SK-N-SH treated with all-trans-retinoic acid at 6 μM for 48 hours (cell line): ENCODE data around the gene M1AP.

Experiments used
- ARNTL ChIP-seq: fragments of 450-650 bp; formaldehyde crosslinking; IDR thresholded peaks from 2 replicates; pipeline ENCODE4 v1.5.0; 2020; ENCODE audit warnings: low read depth, mild to moderate bottlenecking, moderate library complexity, borderline replicate concordance
- CSDC2 ChIP-seq: fragments of 250-450 bp; sonication (Bioruptor Pico); IDR thresholded peaks from 2 replicates; pipeline ENCODE4 v1.5.0; 2020; ENCODE audit warnings: mild to moderate bottlenecking, moderate library complexity
- ESRRG ChIP-seq: fragments of 250-450 bp; sonication (Bioruptor Pico); IDR thresholded peaks from 2 replicates; pipeline ENCODE4 v1.6.1; 2021; ENCODE audit warnings: mild to moderate bottlenecking
- ISL1 ChIP-seq: fragments of 250-450 bp; sonication (Bioruptor Pico); IDR thresholded peaks from 2 replicates; pipeline ENCODE4 v2.1.2; 2022; ENCODE audit warnings: mild to moderate bottlenecking, moderate library complexity
- OSR1 ChIP-seq: fragments of 250-450 bp; sonication (Bioruptor Pico); IDR thresholded peaks from 2 replicates; pipeline ENCODE4 v1.8.0; 2022; ENCODE audit warnings: moderate library complexity, mild to moderate bottlenecking, inconsistent platforms
- PPARA ChIP-seq: fragments of 250-450 bp; sonication (Bioruptor Pico); IDR thresholded peaks from 2 replicates; pipeline ENCODE4 v1.5.0; 2020; ENCODE audit warnings: mild to moderate bottlenecking, borderline replicate concordance
- RARB ChIP-seq: fragments of 250-450 bp; sonication (Bioruptor Pico); IDR thresholded peaks from 2 replicates; pipeline ENCODE4 v1.8.0; 2021; ENCODE audit warnings: mild to moderate bottlenecking, moderate library complexity
- TCF4 ChIP-seq: fragments of 250-450 bp; sonication (Bioruptor Pico); IDR thresholded peaks from 2 replicates; pipeline ENCODE4 v1.8.0; 2021; ENCODE audit warnings: mild to moderate bottlenecking, moderate library complexity, borderline replicate concordance
- ZFP30 ChIP-seq: fragments of 450-650 bp; formaldehyde crosslinking; IDR thresholded peaks from 2 replicates; pipeline ENCODE4 v1.5.0; 2022; ENCODE audit warnings: mild to moderate bottlenecking, moderate library complexity
- ZNF8 ChIP-seq: fragments of 450-650 bp; formaldehyde crosslinking; IDR thresholded peaks from 2 replicates; pipeline ENCODE4 v1.5.0; 2020; ENCODE audit warnings: mild to moderate bottlenecking, moderate library complexity
- TF ChIP-seq, protein P1 (sequence below): fragments of 250-450 bp; sonication (Bioruptor Pico); IDR thresholded peaks from 2 replicates; pipeline ENCODE4 v1.5.1; 2020; ENCODE audit warnings: low read depth, mild to moderate bottlenecking, moderate library complexity
- TF ChIP-seq, protein P2 (sequence below): fragments of 250-450 bp; sonication (Bioruptor Pico); IDR thresholded peaks from 2 replicates; pipeline ENCODE4 v1.8.0; 2021; ENCODE audit warnings: low read depth, mild to moderate bottlenecking, moderate library complexity, borderline replicate concordance
- TF ChIP-seq, protein P3 (sequence below): fragments of 250-450 bp; sonication (Bioruptor Pico); IDR thresholded peaks from 2 replicates; pipeline ENCODE4 v1.8.0; 2020; ENCODE audit warnings: mild to moderate bottlenecking, moderate library complexity, borderline replicate concordance

DNA sequence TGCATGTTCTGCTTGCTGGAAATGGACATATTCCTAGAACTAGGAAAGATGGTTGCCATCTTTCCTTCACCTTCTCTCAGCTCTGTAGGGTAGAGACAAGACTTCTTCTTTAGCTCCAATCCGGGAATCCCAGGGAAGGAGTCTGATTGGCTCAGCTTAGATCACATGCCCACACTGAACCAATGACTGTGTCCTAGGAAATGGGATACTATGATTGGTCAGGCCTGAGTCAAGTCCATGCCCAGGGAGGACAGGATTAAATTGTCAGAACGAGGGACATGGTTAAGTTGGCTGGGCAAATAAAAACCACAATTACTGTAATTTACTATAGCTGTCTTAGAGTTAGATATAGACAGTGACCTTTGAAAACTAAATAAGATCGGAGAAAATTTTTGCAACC lies 37.3 kb upstream of the M1AP start:
- TF ChIP-seq, protein P1, sequence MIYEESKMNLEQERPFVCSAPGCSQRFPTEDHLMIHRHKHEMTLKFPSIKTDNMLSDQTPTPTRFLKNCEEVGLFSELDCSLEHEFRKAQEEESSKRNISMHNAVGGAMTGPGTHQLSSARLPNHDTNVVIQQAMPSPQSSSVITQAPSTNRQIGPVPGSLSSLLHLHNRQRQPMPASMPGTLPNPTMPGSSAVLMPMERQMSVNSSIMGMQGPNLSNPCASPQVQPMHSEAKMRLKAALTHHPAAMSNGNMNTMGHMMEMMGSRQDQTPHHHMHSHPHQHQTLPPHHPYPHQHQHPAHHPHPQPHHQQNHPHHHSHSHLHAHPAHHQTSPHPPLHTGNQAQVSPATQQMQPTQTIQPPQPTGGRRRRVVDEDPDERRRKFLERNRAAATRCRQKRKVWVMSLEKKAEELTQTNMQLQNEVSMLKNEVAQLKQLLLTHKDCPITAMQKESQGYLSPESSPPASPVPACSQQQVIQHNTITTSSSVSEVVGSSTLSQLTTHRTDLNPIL (CRISPR knock-in tag), result no peak
- TF ChIP-seq ARNTL (CRISPR knock-in tag) (no peak), PPARA (CRISPR knock-in tag) (no peak), ISL1 (no peak), ESRRG (CRISPR knock-in tag) (no peak), ZFP30 (no peak), TCF4 (no peak), CSDC2 (CRISPR knock-in tag) (no peak), ZNF8 (CRISPR knock-in tag) (no peak), OSR1 (no peak), RARB (CRISPR knock-in tag) (no peak)
- TF ChIP-seq, protein P2, sequence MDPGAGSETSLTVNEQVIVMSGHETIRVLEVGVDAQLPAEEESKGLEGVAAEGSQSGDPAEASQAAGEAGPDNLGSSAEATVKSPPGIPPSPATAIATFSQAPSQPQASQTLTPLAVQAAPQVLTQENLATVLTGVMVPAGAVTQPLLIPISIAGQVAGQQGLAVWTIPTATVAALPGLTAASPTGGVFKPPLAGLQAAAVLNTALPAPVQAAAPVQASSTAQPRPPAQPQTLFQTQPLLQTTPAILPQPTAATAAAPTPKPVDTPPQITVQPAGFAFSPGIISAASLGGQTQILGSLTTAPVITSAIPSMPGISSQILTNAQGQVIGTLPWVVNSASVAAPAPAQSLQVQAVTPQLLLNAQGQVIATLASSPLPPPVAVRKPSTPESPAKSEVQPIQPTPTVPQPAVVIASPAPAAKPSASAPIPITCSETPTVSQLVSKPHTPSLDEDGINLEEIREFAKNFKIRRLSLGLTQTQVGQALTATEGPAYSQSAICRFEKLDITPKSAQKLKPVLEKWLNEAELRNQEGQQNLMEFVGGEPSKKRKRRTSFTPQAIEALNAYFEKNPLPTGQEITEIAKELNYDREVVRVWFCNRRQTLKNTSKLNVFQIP (CRISPR knock-in tag), result no peak
- TF ChIP-seq, protein P3, sequence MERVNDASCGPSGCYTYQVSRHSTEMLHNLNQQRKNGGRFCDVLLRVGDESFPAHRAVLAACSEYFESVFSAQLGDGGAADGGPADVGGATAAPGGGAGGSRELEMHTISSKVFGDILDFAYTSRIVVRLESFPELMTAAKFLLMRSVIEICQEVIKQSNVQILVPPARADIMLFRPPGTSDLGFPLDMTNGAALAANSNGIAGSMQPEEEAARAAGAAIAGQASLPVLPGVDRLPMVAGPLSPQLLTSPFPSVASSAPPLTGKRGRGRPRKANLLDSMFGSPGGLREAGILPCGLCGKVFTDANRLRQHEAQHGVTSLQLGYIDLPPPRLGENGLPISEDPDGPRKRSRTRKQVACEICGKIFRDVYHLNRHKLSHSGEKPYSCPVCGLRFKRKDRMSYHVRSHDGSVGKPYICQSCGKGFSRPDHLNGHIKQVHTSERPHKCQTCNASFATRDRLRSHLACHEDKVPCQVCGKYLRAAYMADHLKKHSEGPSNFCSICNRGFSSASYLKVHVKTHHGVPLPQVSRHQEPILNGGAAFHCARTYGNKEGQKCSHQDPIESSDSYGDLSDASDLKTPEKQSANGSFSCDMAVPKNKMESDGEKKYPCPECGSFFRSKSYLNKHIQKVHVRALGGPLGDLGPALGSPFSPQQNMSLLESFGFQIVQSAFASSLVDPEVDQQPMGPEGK (CRISPR knock-in tag), result no peak
